ENCODE measurements around the gene L3MBTL4. TPM values are rescaled to one million over a fixed set of nuclear protein-coding genes. Genes with fewer than 3 reads are reported as not detected.

L3MBTL4 gene
- total and polyA plus RNA-seq, 4 donors: 2.3 to 15.0 (median 5.0) TPM

DNA sequence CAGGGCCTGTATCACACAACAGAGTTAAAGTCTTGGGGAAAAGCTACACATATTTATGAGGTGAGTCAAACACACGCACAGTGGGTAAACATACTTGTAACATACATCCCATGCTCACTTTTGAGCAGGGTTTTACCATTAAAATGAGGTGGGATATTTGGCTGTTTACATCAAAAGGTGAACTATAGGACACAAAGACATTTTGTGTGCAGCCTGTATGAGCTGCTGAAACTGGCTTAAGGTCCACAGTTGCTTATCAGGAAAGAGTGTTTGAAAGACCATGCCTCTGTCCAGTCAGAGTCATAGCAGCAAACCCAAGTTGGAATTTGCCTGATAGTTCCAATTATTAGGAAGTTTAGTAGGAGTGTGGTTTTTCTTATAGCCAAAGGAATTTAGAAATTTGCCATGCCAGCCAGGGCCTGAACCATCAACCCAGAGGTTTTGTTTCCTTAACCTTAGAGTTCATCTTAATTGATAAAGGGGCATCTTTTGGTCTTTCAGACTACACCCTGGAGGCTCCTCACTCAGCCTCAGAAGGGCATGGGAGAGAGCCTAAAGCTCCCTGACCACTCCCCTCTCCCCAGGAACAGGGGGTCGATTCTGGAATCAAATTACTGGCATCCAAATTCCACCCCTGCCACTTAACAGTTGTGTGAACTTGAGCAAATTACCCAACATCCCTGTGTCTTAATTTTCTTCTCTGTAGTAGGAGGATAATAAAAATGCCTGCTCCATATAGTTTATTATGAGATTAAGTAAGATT lies 29.9 kb upstream of the L3MBTL4 start:
- Histone ChIP-seq H3K27me3 (ENCODE audit: control insufficient read depth in 4 of 4, insufficient read depth in 4 of 4, low read length in 3 of 4) (no peaks in the 10 kb centered on the region), H3K9me3 (ENCODE audit: control insufficient read depth in 4 of 4, low read length in 3 of 4) (no peaks in the 10 kb centered on the region), H3K9ac (ENCODE audit: low read depth in 1 of 2, low read length in 2 of 2) (no peak overlapping the region), H3K27ac (ENCODE audit: low read depth in 1 of 2, low read length in 2 of 2) (no peak overlapping the region), H3K4me1 (ENCODE audit: control insufficient read depth in 4 of 4, insufficient read depth in 4 of 4, low read length in 3 of 4) (no peaks in the 10 kb centered on the region), H3K36me3 (ENCODE audit: control insufficient read depth in 4 of 4, insufficient read depth in 3 of 4, low read depth in 1 of 4, low read length in 3 of 4) (no peaks in the 10 kb centered on the region), H3K4me3 (ENCODE audit: low read depth in 1 of 3, low read length in 3 of 3) (no peak overlapping the region)
- DNase-seq (ENCODE audit: low spot score): no peak
- 62% methylated on average over 2 of the region's 2 CpGs for WGBS
- TF ChIP-seq RXRA (IDR thresholded peaks at IDR 0.05): no peak
- no peak for TF ChIP-seq HNF4A (conservative IDR thresholded peaks at IDR 0.05)
- no peak for TF ChIP-seq NR2F2 (IDR thresholded peaks at IDR 0.05)
- no peak for TF ChIP-seq SP1 (IDR thresholded peaks at IDR 0.05)
- no peak for TF ChIP-seq HNF4G (IDR thresholded peaks at IDR 0.05)
- no peak for TF ChIP-seq REST (IDR thresholded peaks at IDR 0.05)
- TF ChIP-seq FOXA1 (IDR thresholded peaks at IDR 0.05): no peak
- no peak for TF ChIP-seq GABPA (IDR thresholded peaks at IDR 0.05 in 1 of 2, conservative IDR thresholded peaks at IDR 0.05 in 1 of 2)
- TF ChIP-seq, protein P1, sequence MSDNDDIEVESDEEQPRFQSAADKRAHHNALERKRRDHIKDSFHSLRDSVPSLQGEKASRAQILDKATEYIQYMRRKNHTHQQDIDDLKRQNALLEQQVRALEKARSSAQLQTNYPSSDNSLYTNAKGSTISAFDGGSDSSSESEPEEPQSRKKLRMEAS (IDR thresholded peaks at IDR 0.05): no peak
- no peak for TF ChIP-seq JUND (IDR thresholded peaks at IDR 0.05)
- TF ChIP-seq ATF3 (IDR thresholded peaks at IDR 0.05): no peak
- TF ChIP-seq EGR1 (IDR thresholded peaks at IDR 0.05; ENCODE audit: low read depth in 2 of 2): no peak
- no peak for TF ChIP-seq ZBTB33 (IDR thresholded peaks at IDR 0.05)

- Histone ChIP-seq H3K9me3 (ENCODE audit: control insufficient read depth in 4 of 4, low read length in 3 of 4) (no peaks in the 10 kb centered on the region), H3K4me3 (ENCODE audit: low read depth in 1 of 3, low read length in 3 of 3) (no peak overlapping the region), H3K27ac (ENCODE audit: low read depth in 1 of 2, low read length in 2 of 2) (no peak overlapping the region), H3K9ac (ENCODE audit: low read depth in 1 of 2, low read length in 2 of 2) (no peak overlapping the region), H3K36me3 (ENCODE audit: control insufficient read depth in 4 of 4, insufficient read depth in 3 of 4, low read depth in 1 of 4, low read length in 3 of 4) (no peaks in the 10 kb centered on the region), H3K4me1 (ENCODE audit: control insufficient read depth in 4 of 4, insufficient read depth in 4 of 4, low read length in 3 of 4) (no peaks in the 10 kb centered on the region), H3K27me3 (ENCODE audit: control insufficient read depth in 4 of 4, insufficient read depth in 4 of 4, low read length in 3 of 4) (no peaks in the 10 kb centered on the region)
- TF ChIP-seq, protein P1 (IDR thresholded peaks at IDR 0.05): no peak
- no peak for TF ChIP-seq SP1 (IDR thresholded peaks at IDR 0.05)
- TF ChIP-seq HNF4A (conservative IDR thresholded peaks at IDR 0.05): no peak
- no peak for TF ChIP-seq NR2F2 (IDR thresholded peaks at IDR 0.05)
- no peak for TF ChIP-seq YY1 (IDR thresholded peaks at IDR 0.05)
- no peak for DNase-seq (ENCODE audit: low spot score)
- 82% methylated on average over 2 of the region's 2 CpGs for WGBS
Observed at GRCh38 chr18:6441200-6441599, 26.5 kb upstream of the L3MBTL4 start.

Data from liver (tissue), 9 donors.